NCI-H226 (cell line): ENCODE results near the gene OR52E6.

Experiments used
- DNase-seq: peaks from one replicate; pipeline ENCODE4 v3.0.0-alpha.2; 2015

OR52E6 gene

DNA sequence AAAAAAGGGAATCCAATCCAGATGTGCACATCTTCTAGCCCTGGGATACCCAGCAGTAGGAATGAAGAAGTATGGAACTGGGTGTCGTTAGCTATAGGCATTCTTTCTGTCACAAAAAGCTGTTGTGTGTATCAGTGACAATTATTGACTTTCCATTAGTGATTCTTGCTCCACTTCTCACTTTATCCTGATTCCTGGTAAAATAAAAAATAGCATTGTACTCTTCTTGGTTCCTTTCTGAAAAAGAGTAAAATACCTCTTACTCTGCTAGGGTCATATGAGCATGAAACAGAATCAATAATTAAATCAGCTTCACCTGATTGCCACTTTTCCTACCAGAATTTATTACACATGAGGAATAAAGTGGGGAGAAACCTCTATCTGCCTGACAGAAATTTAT lies at the start of gene OR52E6:
Gene OR52E6, minus strand, starts transcription at position 101 of the 400 bp plus-strand sequence. Its CDS starts 0 bp downstream, at position 101.
- no peak for DNase-seq

- DNase-seq, result no peak
Observed at GRCh38 chr11:5891216-5891800, 49.6 kb upstream of the OR52E6 start.

DNA sequence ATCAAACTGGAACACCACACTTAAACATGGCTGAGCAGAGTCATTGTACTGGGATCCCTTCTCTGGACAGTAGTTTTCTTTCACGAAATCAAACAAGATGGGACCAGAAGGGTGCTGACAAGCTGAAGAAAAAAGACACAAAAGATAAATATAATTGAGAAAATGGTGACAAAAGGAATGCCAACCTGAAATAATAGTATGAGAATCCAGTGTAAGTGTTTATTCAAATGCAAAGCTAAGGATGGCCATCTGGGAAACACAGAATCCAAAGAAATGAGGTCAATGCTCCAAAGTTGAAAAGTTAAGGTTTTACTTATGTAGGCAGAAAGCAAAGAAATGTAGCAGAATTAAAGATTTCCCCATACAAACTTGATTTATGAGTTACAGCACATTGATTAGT lies 46.0 kb upstream of the OR52E6 start:
- DNase-seq, result no peak

DNA sequence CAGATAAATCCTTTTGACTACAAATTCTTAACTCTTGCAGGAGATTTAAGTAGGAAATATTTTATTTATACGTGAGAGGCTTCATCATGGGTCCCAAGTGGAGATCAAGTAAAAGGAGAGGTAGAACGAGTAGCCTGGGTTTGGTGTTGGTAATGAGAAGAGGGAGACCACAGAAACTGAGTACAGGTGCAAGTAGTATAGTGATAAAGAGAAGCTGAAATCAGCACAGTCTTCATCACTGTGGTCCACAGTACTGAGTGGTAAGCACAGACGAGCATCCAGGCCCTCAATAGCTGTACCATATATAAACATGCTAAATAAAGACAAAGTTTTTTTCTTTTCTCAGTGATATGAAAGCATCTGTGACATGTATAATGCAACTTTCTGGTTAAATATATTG lies 45.5 kb upstream of the OR52E6 start:
- no peak for DNase-seq

- no peak for DNase-seq
Observed at GRCh38 chr11:5881756-5882155, 40.1 kb upstream of the OR52E6 start.

GRCh38 chr11:5880329-5880728 lies 38.6 kb upstream of the OR52E6 start, which contains the start of gene OR52E4:
TSS of gene OR52E4 (plus strand) at chr11:5880629. CDS start at chr11:5884293, 3,664 bp downstream.
- DNase-seq, result no peak

DNA sequence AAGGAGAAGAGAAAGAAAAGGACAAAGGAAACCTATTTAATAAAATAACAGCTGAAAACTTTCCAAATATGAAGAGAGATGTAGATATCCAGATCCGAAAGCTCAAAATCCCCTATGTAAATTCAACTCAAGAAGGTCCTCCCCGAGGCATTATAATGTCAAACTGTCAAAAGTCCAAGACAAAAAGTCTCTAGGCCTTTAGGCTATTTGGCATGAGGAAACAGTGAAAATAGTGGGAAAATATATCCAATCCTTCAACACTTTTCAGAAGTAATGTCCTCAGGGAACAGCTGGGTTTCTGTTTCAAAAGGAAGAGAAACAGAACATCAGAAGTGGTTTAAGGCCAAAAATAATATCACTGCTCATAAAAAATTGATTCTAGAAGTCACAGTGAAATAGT lies 36.9 kb upstream of the OR52E6 start:
- no peak for DNase-seq

DNA sequence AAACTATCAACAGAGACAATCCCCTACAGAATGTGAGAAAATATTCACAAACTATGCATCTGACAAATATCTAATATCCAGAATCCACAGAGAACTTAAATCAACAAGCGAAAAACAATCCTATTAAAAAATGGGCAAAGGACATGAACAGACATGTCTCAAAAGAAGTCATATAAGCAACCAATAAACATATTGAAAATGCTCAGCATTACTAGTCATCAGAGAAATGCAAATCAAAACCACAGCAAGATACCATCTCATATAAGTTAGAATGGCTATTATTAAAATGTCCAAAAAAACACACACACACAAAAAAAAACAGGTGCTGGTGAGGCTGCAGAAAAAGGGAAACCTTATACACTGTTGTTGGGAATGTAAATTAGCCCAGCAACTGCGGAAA lies 24.1 kb upstream of the OR52E6 start:
- DNase-seq, result no peak

DNA sequence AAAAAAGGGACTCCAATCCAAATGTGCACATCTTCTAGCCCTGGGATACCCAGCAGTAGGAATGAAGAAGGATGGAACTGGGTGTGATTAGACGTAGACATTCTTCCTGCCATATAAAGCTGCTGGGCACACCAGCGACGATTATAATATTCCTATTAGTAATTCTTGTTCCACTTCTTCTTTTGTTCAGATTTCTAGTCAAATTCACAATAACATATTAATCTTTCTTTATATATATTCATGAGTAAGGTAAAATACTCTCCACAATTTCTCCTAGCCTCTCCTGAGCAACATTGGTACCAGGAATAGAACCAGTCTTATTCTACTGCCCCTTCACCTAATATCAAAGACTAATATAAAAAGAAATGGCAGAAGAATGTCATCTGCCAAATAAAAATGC lies 15.9 kb upstream of the OR52E6 start, which contains the start of gene OR52E8:
Gene OR52E8, minus strand, starts transcription at position 101 of the 400 bp plus-strand sequence. Its CDS starts 0 bp downstream, at position 101.
- no peak for DNase-seq

GRCh38 chr11:5851002-5851401 lies 9.3 kb upstream of the OR52E6 start:
- DNase-seq, result no peak

DNA sequence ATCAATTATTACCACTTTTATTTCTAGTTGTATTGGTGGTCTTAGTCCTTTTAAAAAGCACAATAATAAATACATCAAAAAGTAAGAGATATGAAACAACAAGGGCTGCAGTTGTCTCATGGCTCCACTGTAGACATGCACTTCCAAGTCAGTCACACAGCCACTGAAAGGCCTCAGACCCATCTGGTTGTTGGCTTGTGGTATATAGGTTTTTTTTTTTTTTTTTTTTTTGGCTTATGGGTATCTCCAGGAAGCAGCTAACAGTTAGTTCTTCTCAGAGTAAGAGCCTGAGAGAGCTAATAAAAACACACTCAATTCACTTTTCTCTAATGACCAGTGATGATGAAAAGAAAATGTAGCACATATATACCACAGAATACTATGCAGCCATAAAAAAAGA lies 6.0 kb upstream of the OR52E6 start:
- no peak for DNase-seq

GRCh38 chr11:5846701-5847100 lies 5.0 kb upstream of the OR52E6 start:
- no peak for DNase-seq

DNA sequence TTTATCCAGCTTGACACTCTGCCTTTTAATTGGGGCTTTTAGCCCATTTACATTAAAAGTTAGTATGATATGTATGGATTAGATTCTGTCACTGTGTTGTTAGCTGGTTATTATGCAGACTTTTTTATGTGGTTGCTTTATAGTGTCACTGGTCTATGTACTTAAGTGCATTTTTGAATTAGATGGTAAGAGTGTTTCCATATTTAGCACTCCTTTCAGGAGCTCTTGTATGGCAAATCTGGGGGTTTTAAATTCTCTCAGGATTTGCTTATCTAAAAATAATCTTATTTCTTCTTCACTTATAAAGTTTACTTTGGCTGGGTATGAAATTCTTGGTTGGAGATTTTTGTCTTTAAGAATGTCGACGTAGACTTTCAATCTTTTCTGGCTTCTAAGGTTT lies 4.0 kb downstream of the OR52E6 start:
- DNase-seq, result no peak

- no peak for DNase-seq
Observed at GRCh38 chr11:5833446-5833845, 8.3 kb downstream of the OR52E6 start.

GRCh38 chr11:5831196-5831829 lies 10.4 kb downstream of the OR52E6 start:
- DNase-seq, result peak; percentile 60

DNA sequence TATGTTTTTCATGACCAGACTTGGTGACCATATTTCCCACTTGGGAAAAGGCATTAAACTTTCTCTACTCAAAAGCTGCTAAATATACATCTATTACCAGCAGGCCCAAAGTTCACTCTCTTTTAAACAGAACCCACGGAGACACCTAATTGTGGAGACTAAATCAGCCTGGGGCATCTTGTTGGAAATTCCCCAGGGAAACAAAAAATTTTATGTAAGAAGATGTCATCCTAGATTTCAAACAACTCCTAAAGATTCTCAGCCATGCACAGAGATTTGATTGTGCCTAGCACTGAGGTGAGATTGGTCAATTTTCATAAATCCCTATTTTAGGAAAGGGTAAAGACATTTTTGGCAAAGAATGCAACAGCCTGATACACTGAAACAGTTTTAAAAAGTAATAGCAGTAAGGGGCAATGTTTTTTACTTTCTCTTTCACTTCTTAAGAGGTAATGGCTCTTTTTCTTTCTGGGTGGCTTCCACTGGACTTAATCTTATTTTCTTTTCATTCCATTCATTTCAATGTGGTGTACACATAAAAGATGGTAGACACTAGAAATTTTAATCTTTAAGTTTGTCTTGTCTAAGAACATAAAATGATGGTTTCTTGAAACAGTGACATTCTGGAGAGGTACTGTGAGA lies 23.3 kb downstream of the OR52E6 start:
- DNase-seq, result no peak

DNA sequence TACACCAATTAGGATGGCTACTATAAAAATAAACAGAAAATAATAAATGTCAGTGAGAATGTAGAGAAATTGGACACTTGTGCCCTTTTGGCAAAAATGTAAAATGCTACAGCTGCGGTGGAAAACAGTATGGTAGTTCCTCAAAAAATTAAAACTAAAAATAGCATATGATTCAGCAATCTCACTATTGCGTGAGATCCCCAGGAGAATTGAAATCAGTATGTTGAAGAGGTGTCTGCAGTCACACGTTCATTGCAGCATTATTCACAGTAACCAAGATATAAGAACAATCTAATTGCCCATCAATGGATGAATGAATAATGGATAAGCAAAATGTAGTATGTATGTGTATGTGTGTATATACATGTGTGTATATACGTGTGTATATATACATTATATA lies 26.2 kb downstream of the OR52E6 start:
- no peak for DNase-seq

- no peak for DNase-seq
Observed at GRCh38 chr11:5809905-5810795, 31.5 kb downstream of the OR52E6 start.

- DNase-seq, result no peak
Observed at GRCh38 chr11:5809122-5809519, 32.6 kb downstream of the OR52E6 start.

GRCh38 chr11:5808500-5809121 lies 33.1 kb downstream of the OR52E6 start, which contains the start of gene OR52N2:
TSS of gene OR52N2 (plus strand) at chr11:5808924. CDS start at chr11:5820336, 11,412 bp downstream.
- peak; percentile 47 for DNase-seq

GRCh38 chr11:5807580-5807979 lies 34.1 kb downstream of the OR52E6 start:
- DNase-seq, result no peak

DNA sequence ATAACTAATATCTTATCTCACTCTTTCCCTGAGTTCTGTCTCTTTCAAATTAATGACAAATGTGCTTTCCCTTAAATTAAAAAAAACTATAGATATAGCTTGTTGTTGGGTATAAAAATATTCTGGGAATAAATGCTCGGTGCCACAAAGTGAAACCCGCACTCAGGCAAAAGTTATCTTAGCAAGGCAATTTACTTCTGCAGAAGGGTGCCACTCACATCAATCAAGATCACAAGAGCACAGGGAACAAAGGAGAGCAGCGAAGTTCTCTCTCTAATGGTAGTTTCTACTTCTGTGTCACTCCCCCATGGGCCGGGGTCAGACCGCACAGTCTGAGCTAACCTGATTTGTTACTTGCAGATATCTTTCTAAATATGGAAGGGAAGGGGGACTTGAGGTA lies 37.7 kb downstream of the OR52E6 start:
- no peak for DNase-seq

DNA sequence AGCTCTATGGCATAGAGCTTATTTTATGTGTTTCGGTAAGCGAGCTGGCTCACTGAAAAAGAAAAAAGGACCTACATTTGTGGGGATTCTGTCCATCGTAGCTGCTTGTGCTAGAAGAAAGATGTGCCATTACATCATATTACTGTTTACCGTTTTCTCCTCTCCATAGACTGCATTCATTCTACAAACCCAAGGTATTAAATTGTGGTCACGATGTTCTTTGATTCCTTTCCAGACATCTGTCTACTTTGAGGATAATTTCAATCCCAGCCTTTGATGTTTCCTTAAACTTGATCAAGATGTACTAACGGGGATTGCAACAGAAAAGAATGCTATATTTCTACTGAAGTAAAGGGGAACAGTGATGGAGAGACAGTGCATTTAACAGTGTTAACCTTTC lies 45.2 kb downstream of the OR52E6 start:
- DNase-seq, result no peak
